Kidney epithelial cell (primary cell): ENCODE data around the gene ALDH18A1. TPM values are rescaled to one million over a fixed set of nuclear protein-coding genes. Genes with fewer than 3 reads are reported as not detected.
"Not testable (repeated sequence)": the region's sequence is repeated elsewhere in the genome, so short reads cannot be mapped to it uniquely, and the experiment has no call there.

ENCODE experiments used
- DNase-seq: peaks from one replicate; pipeline ENCODE4 v3.0.0-alpha.2; 2010; ENCODE audit warnings: low read depth
- H3K27me3 ChIP-seq: 2 replicates; pipeline ENCODE4 v1.6.0; 2011; ENCODE audit warnings: low read length; ENCODE audit not compliant: control insufficient read depth, insufficient read depth
- H3K36me3 ChIP-seq: 2 replicates; pipeline ENCODE4 v1.5.1; 2011; ENCODE audit warnings: low read length; ENCODE audit not compliant: control insufficient read depth, insufficient read depth
- H3K4me3 ChIP-seq: 2 replicates; pipeline ENCODE4 v1.5.1; 2011; ENCODE audit warnings: low read depth, mild to moderate bottlenecking, control low read depth, low read length
- CTCF ChIP-seq: IDR thresholded peaks from 2 replicates; pipeline ENCODE4 v1.5.1; 2011; ENCODE audit warnings: mild to moderate bottlenecking, moderate library complexity, low read length, control low read depth, inconsistent platforms; ENCODE audit not compliant: insufficient read depth, poor library complexity, severe bottlenecking
- total RNA-seq: library from RNA; depleted of rRNA; stranded (reverse); fragments of >200 nt; gene quantifications from 2 replicates; pipeline ENCODE4 v1.2.3, GENCODE V29; 2015

Gene ALDH18A1
- total RNA-seq, 1 donor from 2014 or later = 51.2 TPM

DNA sequence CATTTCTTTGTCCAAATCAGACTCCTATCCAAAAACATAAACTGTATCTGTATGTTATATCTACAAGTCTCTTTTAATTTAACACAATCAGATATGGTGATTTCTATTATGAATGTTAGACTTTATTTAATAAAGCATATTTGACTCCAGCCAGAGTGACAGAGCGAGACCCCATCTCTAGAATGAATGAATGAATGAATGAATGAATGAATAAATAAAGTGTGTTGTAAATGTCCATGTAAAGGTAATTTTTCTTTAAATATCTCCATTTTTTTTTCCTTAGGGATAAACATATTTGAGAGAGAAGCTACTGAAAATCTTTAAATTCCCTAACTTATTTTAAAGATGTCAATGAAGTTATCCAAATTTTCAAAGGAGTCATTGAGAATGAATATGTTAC, 18.1 kb upstream of the ALDH18A1 start:
- no peak for TF ChIP-seq CTCF
- Histone ChIP-seq H3K27me3 (no peaks in the 10 kb centered on the region), H3K4me3 (no peak overlapping the region), H3K36me3 (no peaks in the 10 kb centered on the region)
- DNase-seq = no peak

DNA sequence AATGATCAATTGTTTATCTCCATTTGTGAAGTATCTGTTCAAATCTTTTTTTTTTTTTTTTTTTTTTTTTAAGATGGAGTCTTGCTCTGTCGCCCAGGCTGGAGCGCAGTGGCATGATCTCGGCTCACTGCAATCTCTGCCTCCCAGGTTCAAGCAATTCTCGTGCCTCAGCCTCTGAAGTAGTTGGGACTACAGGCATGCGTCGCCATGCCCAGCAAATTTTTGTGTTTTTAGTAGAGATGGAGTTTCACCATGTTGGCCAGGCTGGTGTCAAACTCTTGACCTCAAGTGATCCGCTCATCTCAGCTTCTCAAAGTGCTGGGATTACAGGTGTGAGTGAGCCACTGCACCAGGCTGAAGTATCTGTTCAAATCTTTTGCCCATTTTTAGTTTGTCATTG, 16.1 kb upstream of the ALDH18A1 start:
- H3K4me3 ChIP-seq, H3K27me3 ChIP-seq, DNase-seq, H3K36me3 ChIP-seq: not testable (repeated sequence)

- H3K36me3 ChIP-seq = no peaks in the 10 kb centered on the region
- TF ChIP-seq CTCF = no peak
- no peaks in the 10 kb centered on the region for H3K27me3 ChIP-seq
- DNase-seq = no peak
- H3K4me3 ChIP-seq = no peak overlapping the region
Measured at GRCh38 chr10:95664543-95664942, 8.0 kb upstream of the ALDH18A1 start.

- no peak overlapping the region for H3K4me3 ChIP-seq
- no peak for DNase-seq
- no peaks in the 10 kb centered on the region for H3K27me3 ChIP-seq
- TF ChIP-seq CTCF = no peak
- H3K36me3 ChIP-seq = no peaks in the 10 kb centered on the region
Measured at GRCh38 chr10:95663496-95663895, 7.0 kb upstream of the ALDH18A1 start.

GRCh38 chr10:95661818-95662217, 5.3 kb upstream of the ALDH18A1 start:
- Histone ChIP-seq H3K4me3 (no peak overlapping the region), H3K36me3 (no peaks in the 10 kb centered on the region), H3K27me3 (no peaks in the 10 kb centered on the region)
- DNase-seq = no peak
- TF ChIP-seq CTCF = no peak

- peak; percentile 68 for DNase-seq
- Histone ChIP-seq H3K36me3 (no peaks in the 10 kb centered on the region), H3K27me3 (no peaks in the 10 kb centered on the region), H3K4me3 (no peak overlapping the region)
- no peak for TF ChIP-seq CTCF
Measured at GRCh38 chr10:95660283-95660682, 3.8 kb upstream of the ALDH18A1 start.
